MCF 10A (cell line): Measurements from ENCODE around the gene ALPG. TPM values are rescaled to one million over a fixed set of nuclear protein-coding genes. Genes with fewer than 3 reads are reported as not detected.

Experiments used
- BruUV-seq: library from RNA; stranded (reverse); fragments of 400-500 nt; replicated peaks from 2 replicates; lab custom pipeline; 2021; lab: Mats Ljungman, UMichigan
- CTCF ChIA-PET: fragments of 300-600 bp; sonication (Branson Sonifier 250); formaldehyde crosslinking; extraction: SDS; loops from one replicate; lab custom pipeline; 2021; ENCODE audit warnings: antibody characterized with exemption, inconsistent platforms; lab: Yijun Ruan, JAX
- POLR2A ChIA-PET: fragments of 300-600, 350-650 bp; sonication (Branson Sonifier 250); formaldehyde crosslinking; extraction: SDS; loops from one replicate; lab custom pipeline; 2020; ENCODE audit warnings: antibody characterized with exemption, inconsistent platforms; lab: Yijun Ruan, JAX
- DNase-seq: peaks from one replicate; pipeline ENCODE4 v3.0.0-alpha.2; 2018; ENCODE audit not compliant: unreplicated experiment
- H3K27ac Mint-ChIP-seq: one replicate; pipeline ENCODE4 v1.8.0; 2022; ENCODE audit warnings: mild to moderate bottlenecking, low read depth, mixed read lengths; ENCODE audit not compliant: unreplicated experiment
- H3K27me3 Mint-ChIP-seq: one replicate; pipeline ENCODE4 v1.8.0; 2022; ENCODE audit warnings: mixed read lengths; ENCODE audit not compliant: insufficient read depth, unreplicated experiment
- H3K36me3 Mint-ChIP-seq: one replicate; pipeline ENCODE4 v1.8.0; 2022; ENCODE audit warnings: mild to moderate bottlenecking, moderate library complexity, mixed read lengths; ENCODE audit not compliant: insufficient read depth, unreplicated experiment
- H3K4me1 Mint-ChIP-seq: one replicate; pipeline ENCODE4 v1.8.0; 2022; ENCODE audit warnings: mixed read lengths; ENCODE audit not compliant: insufficient read depth, unreplicated experiment
- H3K4me3 Mint-ChIP-seq: one replicate; pipeline ENCODE4 v1.8.0; 2022; ENCODE audit warnings: mild to moderate bottlenecking, moderate library complexity, mixed read lengths; ENCODE audit not compliant: unreplicated experiment
- H3K9me3 Mint-ChIP-seq: one replicate; pipeline ENCODE4 v1.8.0; 2022; ENCODE audit warnings: mixed read lengths; ENCODE audit not compliant: unreplicated experiment
- CTCF ChIP-seq: fragments of 200-600 bp; IDR thresholded peaks from one replicate; pipeline ENCODE4 v1.8.0; 2022; ENCODE audit warnings: antibody characterized with exemption, mild to moderate bottlenecking; ENCODE audit not compliant: unreplicated experiment
- intact Hi-C: fragments of 100-400 bp; cut with micrococcal nuclease; formaldehyde crosslinking; loops from 2 replicates; pipeline ENCODE4 v1.14.1; 2022
- total RNA-seq: library from RNA; stranded (reverse); gene quantifications from 2 replicates; pipeline ENCODE4 v1.2.3, GENCODE V29; 2022

ALPG gene
- total RNA-seq, 1 experiment from 2014 or later: not detected

- no TSS peak for BruUV-seq
- intact Hi-C loops: no loop called here
- no peak for DNase-seq
- H3K36me3 Mint-ChIP-seq: no peaks in the 10 kb centered on the region
- H3K4me3 Mint-ChIP-seq: no peak overlapping the region
- peaks cover 18% of the 10 kb centered on the region for H3K27me3 Mint-ChIP-seq
- peaks cover 20% of the 10 kb centered on the region for H3K4me1 Mint-ChIP-seq
- CTCF ChIA-PET: interaction anchor here (1.1 kb wide), 1 partner anchor 11 kb away, joined by 3 read pairs; no protein-coding TSS in a partner anchor
- no peaks in the 10 kb centered on the region for H3K9me3 Mint-ChIP-seq
- no peak overlapping the region for H3K27ac Mint-ChIP-seq
- POLR2A ChIA-PET: no interaction called here
- no peak for TF ChIP-seq CTCF
These were observed 50.7 kb downstream of the ALPG start for GRCh38 chr2:232457121-232458011.

- no peak overlapping the region for H3K27ac Mint-ChIP-seq
These were observed 51.5 kb downstream of the ALPG start for GRCh38 chr2:232458051-232458660.

GRCh38 chr2:232458661-232459418 lies 52.2 kb downstream of the ALPG start:
- ChIA-PET POLR2A (no interaction called here), CTCF (interaction anchor here (0.9 to 1.1 kb wide), 2 partner anchors 12 kb away, joined by 3 to 5 read pairs; no protein-coding TSS in a partner anchor)
- H3K9me3 Mint-ChIP-seq: no peaks in the 10 kb centered on the region
- no peak for DNase-seq
- TF ChIP-seq CTCF: no peak
- H3K27me3 Mint-ChIP-seq: peaks cover 10% of the 10 kb centered on the region
- intact Hi-C loops: no loop called here
- H3K4me3 Mint-ChIP-seq: no peak overlapping the region
- H3K36me3 Mint-ChIP-seq: no peaks in the 10 kb centered on the region
- no peak overlapping the region for H3K27ac Mint-ChIP-seq
- no TSS peak for BruUV-seq
- H3K4me1 Mint-ChIP-seq: peaks cover 29% of the 10 kb centered on the region

More at GRCh38 chr2:232458051-232458660, 51.5 kb downstream of the ALPG start:
- intact Hi-C loops: no loop called here
- BruUV-seq: no TSS peak
- TF ChIP-seq CTCF: no peak
- peaks cover 28% of the 10 kb centered on the region for H3K4me1 Mint-ChIP-seq
- peaks cover 17% of the 10 kb centered on the region for H3K27me3 Mint-ChIP-seq
- H3K36me3 Mint-ChIP-seq: no peaks in the 10 kb centered on the region
- H3K4me3 Mint-ChIP-seq: no peak overlapping the region
- POLR2A ChIA-PET: no interaction called here
- CTCF ChIA-PET: interaction anchor here (1.1 kb wide), 1 partner anchor 11 kb away, joined by 3 read pairs; no protein-coding TSS in a partner anchor
- H3K9me3 Mint-ChIP-seq: no peaks in the 10 kb centered on the region
- no peak for DNase-seq
